Kidney glomerular epithelial cell (primary cell): ENCODE data around the gene MXRA7.
A peak's percentile ranks its signal among the peaks of the same experiment; 100 is the strongest.
"Not testable (repeated sequence)": the region's sequence is repeated elsewhere in the genome, so short reads cannot be mapped to it uniquely, and the experiment has no call there.

Experiments
- DNase-seq: peaks from one replicate; lab custom pipeline; 2025; lab: John Stamatoyannopoulos, UW

Gene MXRA7

DNA sequence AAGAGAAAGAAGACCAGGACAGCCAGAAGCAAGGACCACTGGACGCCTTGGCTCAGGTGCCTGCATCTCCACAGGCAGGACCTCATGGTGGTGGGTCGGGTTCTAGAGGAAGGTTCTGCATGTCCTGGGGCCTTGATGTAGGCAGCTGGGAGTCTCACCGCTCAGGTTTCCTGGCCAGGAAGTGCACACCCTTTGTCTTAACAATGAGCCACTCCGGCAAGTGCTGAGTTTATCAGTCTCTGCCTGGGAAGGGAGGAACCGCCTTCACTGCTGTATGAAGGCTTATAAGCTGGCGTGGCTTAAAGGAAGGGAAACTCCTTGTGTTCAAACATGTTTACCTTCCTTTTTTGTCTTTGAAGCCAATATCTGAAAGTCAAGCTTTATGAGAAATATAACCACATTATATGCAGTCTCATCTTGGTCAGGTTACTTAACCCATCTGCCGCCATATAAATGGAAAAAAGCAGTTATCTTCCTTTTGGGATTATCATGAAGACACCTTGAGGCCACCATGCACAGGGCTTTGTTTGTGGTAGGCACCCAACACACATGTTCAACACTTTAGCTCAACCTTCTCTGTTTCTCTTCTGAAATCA lies 67.1 kb downstream of the MXRA7 start, which contains the start of gene ST6GALNAC1:
Gene ST6GALNAC1 (minus strand): TSS at position 205 of the 596 bp plus-strand sequence. CDS start 119 bp downstream, at position 86.
- no peak for DNase-seq

DNA sequence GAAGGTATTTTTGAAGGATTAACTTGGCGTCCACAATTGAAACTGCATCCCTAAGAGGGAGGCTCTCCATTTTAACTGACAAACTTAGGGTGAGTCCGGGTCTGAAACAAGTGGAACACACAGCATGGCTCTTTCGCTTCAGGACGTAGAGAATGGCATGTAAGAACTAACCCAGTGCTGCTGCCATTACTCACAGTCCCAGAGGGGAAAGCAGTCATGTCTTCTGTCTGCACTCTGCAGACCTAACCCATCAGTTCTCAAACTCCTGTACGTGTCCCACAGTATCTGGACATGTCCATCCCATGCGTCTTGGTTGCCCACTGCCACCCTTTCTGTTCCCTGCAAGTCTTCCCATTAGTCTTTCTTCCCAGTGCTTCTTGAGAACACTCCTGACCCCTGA lies 67.8 kb downstream of the MXRA7 start:
- DNase-seq = no peak

DNA sequence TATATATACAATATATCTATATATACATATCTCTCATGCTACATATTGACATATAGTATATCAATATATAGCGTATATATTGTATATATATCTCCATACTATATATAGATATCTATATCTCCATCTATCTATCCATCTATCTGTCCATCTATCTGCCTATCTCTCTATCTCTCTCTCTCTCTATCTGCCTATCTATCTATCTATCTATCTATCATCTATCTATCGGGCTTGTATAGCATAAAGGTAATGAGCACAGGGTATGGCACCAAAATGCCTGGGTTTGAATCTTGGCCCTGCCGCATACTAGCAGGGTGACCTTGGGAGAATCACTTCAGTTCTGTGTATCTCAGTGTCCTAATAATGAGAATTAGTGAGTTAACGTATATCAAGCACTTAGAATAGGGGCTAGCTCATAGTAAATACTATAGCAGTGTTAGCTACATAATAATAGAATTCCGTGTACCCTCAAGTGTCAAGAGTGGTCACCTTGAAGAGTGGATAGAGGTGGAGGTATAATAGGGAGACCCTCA lies 68.7 kb downstream of the MXRA7 start:
- no peak for DNase-seq

DNA sequence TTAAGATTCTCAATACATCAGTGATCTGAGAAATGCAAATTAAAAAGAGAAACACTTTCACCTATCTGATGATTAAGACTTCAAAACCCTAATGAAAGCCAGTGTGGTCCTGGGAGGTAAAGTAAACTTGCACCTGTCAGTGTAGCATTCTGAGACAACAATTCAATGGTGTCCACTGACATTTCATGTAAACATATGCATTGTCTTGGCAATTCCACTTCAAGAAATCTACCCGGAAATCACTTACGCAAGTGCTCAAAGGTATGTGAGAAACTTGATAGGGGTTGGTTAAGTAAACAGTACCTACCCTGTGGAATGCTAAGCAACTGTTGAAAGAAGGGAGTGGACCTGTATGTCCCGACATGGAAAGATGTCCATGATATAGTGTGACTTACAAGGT lies 69.3 kb downstream of the MXRA7 start:
- DNase-seq = peak; percentile 42

DNA sequence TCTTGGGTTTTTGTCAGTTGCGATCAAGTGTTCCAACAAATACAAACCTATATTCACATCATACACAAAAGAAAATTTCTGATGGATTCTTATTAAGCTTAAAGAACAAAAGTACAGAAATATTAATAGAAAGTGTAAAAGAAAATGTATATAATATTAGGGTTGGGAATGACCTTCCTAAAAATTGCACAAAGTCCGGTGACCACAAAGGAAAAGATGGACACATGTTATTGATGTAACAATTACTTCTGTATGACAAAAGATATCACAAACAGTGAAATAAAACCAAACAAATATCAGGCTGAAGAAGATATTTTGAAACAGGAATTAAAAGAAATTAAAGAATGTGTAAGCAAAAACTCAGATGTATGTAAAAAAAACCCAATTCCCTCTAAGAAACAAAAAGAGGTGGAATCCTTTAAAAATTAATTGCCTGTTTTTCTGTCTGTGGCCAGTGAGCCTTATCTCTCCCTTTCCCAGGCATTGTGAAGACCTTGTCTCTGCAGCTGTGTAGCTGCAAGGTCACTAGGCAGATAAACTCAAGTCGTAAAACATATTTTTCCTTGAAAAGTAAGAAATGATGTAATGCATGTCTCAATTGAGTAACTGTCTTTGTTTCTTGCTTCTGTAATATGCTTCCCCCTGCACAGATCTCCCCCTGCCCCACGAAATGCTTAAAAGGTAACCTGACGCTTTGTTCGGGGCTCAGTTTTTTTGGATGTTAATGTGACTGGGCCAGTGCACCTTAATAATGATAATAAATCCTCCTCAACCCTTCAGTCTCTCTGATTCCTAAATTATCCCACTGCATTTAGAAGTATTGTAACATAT lies 70.0 kb downstream of the MXRA7 start:
- peak; percentile 24 for DNase-seq

DNA sequence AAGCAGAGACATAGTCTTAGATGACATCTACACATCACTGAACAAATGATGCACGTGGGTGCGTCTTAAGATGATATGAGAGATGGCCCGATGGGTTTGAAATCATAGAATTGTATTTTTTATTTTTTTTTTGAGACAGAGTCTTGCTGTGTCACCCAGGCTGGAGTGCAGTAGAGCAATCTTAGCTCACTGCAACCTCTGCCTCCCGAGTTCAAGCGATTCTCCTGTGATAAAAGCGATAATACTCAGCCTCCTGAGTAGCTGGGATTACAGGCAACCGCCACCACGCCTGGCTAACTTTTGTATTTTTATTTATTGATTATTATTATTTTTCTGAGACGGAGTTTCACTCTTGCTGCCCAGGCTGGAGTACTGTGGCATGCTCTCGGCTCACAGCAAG lies 72.5 kb downstream of the MXRA7 start:
- DNase-seq = no peak

DNA sequence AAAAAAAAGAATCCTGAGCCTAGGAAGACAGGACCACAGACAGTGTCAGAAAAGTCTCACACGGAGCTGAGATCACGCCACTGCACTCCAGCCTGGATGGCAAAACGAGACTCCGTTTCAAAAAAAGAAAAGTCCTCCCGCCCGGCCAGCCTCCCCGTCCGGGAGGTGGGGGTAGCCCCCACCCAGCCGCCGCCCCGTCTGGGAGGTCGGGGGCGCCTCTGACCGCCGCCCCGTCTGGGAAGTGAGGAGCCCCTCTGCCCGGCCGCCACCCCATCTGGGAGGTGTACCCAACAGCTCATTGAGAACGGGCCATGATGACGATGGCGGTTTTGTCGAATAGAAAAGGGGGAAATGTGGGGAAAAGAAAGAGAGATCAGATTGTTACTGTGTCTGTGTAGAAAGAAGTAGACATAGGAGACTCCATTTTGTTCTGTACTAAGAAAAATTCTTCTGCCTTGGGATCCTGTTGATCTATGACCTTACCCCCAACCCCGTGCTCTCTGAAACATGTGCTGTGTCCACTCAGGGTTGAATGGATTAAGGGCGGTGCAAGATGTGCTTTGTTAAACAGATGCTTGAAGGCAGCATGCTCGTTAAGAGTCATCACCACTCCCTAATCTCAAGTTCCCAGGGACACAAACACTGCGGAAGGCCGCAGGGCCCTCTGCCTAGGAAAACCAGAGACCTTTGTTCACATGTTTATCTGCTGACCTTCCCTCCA lies 74.1 kb downstream of the MXRA7 start:
- DNase-seq = not testable (repeated sequence)

DNA sequence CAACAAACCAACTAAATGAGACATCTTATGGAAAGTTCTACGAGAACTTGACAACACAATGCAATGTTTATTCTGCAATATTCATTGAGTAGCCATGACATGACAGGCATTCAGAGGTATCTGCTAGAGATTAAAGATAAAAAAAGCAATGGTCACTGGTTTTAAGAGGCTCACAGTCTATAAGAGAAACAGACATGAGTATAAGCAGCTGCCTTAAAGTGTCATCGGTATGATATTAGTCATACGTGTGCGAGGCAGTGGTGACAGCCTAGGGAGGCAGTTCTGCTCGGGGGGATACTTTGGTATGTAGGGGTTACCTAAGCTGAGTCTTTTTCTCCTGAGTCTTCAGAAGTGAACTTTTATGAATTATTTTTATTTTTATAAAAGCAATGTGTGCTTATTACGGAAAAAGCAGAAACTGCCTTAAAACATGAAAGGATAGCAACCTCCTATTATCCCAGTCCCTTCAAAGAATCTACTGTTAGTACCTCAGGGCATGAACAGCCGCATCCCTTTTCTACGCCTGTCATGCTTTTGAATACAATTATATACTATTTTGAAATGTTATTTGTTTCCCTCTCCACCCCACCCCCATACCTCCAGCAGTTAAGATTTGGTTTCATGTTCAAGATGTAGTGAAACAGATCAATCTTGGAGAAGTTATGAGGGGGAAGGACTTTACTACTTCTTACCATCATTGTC lies 75.0 kb downstream of the MXRA7 start:
- DNase-seq = no peak

DNA sequence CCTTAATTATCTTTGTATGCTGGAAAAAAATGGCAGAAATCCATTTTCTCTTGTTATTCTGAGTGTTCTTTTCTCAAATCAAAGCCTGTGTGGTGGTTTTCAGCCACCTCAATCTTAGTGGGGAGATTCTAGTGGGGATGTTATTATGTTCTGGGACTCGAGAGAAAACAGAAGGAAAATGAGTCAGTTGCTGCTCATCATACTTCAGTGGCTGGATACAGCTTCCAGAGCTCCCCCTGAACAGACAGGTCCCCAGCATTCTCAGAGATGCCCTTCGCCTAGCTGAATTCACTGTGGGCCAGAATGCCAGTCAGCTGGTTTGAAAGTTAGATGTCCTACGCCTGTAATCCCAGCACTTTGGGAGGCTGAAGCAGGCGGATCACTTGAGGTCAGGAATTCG lies 75.7 kb downstream of the MXRA7 start:
- DNase-seq = no peak

DNA sequence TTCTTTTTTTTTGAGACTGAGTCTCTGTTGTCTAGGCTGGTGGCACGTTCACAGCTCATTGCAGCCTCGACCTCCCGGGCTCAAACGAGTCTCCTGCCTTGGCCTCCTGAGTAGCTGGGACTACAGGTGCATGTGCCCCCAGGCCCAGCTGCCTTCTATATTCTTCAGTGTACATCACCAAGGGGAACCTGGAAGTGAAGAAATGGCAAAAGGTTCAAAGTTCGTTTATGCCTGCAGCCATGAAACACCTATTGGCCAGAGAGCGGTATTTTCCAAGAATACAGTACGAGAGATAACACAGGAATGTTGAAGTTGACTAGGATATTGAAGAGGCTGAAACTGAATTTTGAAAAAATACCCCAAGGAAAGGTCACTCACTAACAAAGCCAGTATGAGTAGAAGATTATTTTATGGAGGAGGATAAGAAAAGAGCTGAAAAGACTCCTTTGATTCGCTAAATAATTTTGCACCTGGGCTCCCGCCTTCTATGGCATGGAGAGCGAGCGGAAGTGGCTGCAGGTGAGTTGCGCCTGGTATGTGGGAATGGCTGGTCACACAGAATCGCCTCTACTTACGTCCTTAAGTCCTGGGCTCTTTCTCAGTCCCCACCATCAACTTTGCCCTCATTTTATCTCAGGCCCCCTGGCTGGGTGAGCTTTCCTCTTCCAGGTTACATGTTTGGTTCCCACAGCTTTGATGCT lies 77.0 kb downstream of the MXRA7 start:
- DNase-seq = no peak

DNA sequence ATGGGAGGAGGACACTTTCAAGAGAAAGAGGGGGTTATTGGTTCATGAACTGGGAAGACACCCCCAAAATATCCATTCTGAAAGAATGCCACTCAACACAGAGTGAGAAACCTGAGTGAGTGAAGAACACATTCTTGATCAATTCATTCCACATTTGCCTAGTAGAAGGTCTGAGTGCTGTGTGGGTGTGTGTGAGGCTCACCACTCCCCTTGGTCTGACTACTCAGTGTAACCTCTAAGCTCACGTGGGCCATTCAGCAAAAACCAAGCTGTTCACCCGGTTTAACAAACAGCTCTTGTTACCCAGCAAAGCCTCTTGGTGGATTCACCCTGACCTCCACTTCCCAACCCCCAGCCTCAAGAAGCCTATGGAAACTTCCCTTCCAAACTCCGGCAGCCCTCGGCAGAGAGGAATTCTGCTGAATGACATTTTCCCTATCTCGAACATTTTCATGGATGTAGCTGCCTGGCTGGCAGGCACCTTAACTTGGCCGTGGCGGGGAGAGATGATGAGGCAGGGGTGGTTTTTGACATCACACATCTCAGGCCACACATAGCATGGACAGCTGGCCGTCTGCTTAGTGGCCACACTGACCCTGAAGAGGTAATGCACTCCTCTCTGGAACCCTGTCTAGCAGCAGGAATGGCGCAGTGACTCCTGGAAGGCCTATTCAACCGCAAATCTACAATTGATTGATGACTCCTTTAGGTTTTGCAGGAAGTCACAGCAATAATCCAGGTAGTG lies 78.8 kb downstream of the MXRA7 start:
- DNase-seq = no peak

DNA sequence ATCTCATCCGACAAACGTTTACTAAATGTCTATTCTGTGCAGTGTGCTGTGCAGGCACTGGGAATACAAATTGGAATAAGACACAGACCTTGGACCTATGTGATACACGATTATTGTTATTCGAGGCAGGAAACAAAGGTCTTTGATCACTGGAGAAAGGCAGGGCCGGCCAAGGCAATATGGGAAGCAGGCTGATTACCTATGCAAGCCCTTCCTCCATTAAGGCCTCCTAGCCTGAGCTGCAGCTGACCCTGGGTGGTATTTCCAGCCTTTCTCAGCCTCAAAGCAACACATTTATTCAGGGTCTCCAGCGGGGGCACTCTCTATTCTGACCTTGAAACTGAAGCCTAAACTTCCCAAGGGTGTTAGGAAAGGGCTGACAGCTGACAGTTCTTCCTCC lies 80.6 kb downstream of the MXRA7 start:
- no peak for DNase-seq
